ELR (cell line): ENCODE results near the gene C11orf68.
A peak's percentile ranks its signal among the peaks of the same experiment; 100 is the strongest.

Experiments used
- DNase-seq: peaks from one replicate; pipeline ENCODE4 v3.0.0-alpha.2; 2015; ENCODE audit warnings: low read depth

C11orf68 gene

GRCh38 chr11:65871811-65872548 is 46.9 kb downstream of the C11orf68 start:
- DNase-seq: peak; percentile 70

- DNase-seq: no peak
These were observed 47.9 kb downstream of the C11orf68 start for GRCh38 chr11:65870706-65871681.

GRCh38 chr11:65870307-65870658 is 48.6 kb downstream of the C11orf68 start:
- DNase-seq: no peak

GRCh38 chr11:65869643-65870306 is 49.1 kb downstream of the C11orf68 start:
- DNase-seq: no peak

GRCh38 chr11:65868907-65869306 is 50.0 kb downstream of the C11orf68 start:
- DNase-seq: no peak

- DNase-seq: no peak
These were observed 50.7 kb downstream of the C11orf68 start for GRCh38 chr11:65868076-65868667.

- DNase-seq: no peak
These were observed 51.4 kb downstream of the C11orf68 start for GRCh38 chr11:65867284-65868071.
